ENCODE data around the gene CSRNP3. TPM values are rescaled to one million over a fixed set of nuclear protein-coding genes. Genes with fewer than 3 reads are reported as not detected.
A peak's percentile ranks its signal among the peaks of the same experiment; 100 is the strongest.

CSRNP3 gene
- total RNA-seq, 1 experiment from 2014 or later = 39.5 TPM

DNA sequence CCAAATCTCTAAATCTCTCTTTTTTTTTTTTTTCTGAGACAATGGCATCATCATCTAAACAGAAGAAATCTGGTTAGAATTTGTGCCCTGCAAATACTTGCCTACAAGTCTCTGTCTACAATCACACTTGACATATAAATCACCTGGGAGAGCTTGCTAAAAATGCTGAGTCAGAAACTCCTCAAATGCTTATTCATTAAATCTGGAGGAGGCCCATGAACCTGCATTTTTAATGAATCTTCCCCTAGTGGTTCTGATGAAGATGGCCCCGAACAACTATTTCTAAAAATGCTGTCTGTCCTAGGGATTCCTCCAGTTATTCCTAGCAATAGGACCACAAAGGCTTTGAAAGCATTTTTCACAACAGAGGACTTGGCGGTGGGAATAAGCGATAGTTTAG lies 1.6 kb upstream of the CSRNP3 start:
- POLR2A ChIA-PET (ENCODE audit: low non-redundant PET) = no interaction called here
- CTCF ChIA-PET = no interaction called here
- Histone ChIP-seq H3K4me3 (ENCODE audit: low read depth, low read length, poor library complexity, severe bottlenecking) (no peak overlapping the region), H3K27ac (ENCODE audit: low read depth, low read length, poor library complexity, severe bottlenecking) (peak overlapping the region; percentile 51), H3K9me3 (ENCODE audit: low read depth, low read length, poor library complexity, severe bottlenecking) (no peaks in the 10 kb centered on the region), H3K36me3 (ENCODE audit: insufficient read depth, low read length, poor library complexity, severe bottlenecking) (no peaks in the 10 kb centered on the region), H3K4me1 (ENCODE audit: insufficient read depth, low read length, poor library complexity, severe bottlenecking) (peaks cover 40% of the 10 kb centered on the region), H3K27me3 (replicated peaks; ENCODE audit: insufficient read depth, low read depth, low read length, poor library complexity) (no peaks in the 10 kb centered on the region)
- DNase-seq (ENCODE audit: low spot score) = peak; percentile 21
- no peak for TF ChIP-seq EZH2 (IDR thresholded peaks at IDR 0.05; ENCODE audit: borderline replicate concordance, low read depth, low read length, poor library complexity, severe bottlenecking)
- TF ChIP-seq, protein P1, sequence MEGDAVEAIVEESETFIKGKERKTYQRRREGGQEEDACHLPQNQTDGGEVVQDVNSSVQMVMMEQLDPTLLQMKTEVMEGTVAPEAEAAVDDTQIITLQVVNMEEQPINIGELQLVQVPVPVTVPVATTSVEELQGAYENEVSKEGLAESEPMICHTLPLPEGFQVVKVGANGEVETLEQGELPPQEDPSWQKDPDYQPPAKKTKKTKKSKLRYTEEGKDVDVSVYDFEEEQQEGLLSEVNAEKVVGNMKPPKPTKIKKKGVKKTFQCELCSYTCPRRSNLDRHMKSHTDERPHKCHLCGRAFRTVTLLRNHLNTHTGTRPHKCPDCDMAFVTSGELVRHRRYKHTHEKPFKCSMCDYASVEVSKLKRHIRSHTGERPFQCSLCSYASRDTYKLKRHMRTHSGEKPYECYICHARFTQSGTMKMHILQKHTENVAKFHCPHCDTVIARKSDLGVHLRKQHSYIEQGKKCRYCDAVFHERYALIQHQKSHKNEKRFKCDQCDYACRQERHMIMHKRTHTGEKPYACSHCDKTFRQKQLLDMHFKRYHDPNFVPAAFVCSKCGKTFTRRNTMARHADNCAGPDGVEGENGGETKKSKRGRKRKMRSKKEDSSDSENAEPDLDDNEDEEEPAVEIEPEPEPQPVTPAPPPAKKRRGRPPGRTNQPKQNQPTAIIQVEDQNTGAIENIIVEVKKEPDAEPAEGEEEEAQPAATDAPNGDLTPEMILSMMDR (conservative IDR thresholded peaks at IDR 0.05; ENCODE audit: low read depth, low read length) = no peak
- intact Hi-C loops (cut with micrococcal nuclease; ENCODE audit: unreplicated experiment) = loop anchor here (2.0 kb wide), 1 partner anchor 105 kb away; no protein-coding TSS in a partner anchor
- BruUV-seq (replicated peaks) = no TSS peak

DNA sequence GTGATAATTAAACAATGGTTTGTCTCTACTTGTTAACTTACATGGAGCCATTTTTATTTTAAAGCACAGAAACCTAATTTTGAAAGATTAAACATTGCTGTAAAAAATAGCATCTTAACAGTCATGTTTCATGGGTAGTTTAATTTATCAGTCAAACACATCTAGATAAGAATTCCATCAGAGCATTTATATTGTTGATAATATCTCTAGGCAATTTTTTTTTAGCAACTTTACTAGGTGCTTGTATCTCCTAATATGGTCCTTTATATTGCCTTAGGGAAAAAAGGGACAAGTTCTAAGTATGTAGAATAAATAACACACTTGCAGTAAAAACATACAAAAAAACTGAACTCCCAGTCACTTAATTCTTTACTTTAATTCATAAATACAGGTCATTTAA lies 863 bp downstream of the CSRNP3 start:
- Histone ChIP-seq H3K27ac (ENCODE audit: low read depth, low read length, poor library complexity, severe bottlenecking) (peak overlapping the region; percentile 50), H3K27me3 (replicated peaks; ENCODE audit: insufficient read depth, low read depth, low read length, poor library complexity) (no peaks in the 10 kb centered on the region), H3K4me3 (ENCODE audit: low read depth, low read length, poor library complexity, severe bottlenecking) (peak overlapping the region; percentile 59), H3K9me3 (ENCODE audit: low read depth, low read length, poor library complexity, severe bottlenecking) (no peaks in the 10 kb centered on the region), H3K4me1 (ENCODE audit: insufficient read depth, low read length, poor library complexity, severe bottlenecking) (peaks cover 51% of the 10 kb centered on the region), H3K36me3 (ENCODE audit: insufficient read depth, low read length, poor library complexity, severe bottlenecking) (no peaks in the 10 kb centered on the region)
- POLR2A ChIA-PET (ENCODE audit: low non-redundant PET) = no interaction called here
- BruUV-seq (replicated peaks) = no TSS peak
- CTCF ChIA-PET = no interaction called here
- intact Hi-C loops (cut with micrococcal nuclease; ENCODE audit: unreplicated experiment) = loop anchor here (5.0 kb wide), 1 partner anchor 68 kb away; no protein-coding TSS in a partner anchor
- TF ChIP-seq, protein P1 (conservative IDR thresholded peaks at IDR 0.05; ENCODE audit: low read depth, low read length) = no peak
- TF ChIP-seq EZH2 (IDR thresholded peaks at IDR 0.05; ENCODE audit: borderline replicate concordance, low read depth, low read length, poor library complexity, severe bottlenecking) = no peak
- DNase-seq (ENCODE audit: low spot score) = no peak

DNA sequence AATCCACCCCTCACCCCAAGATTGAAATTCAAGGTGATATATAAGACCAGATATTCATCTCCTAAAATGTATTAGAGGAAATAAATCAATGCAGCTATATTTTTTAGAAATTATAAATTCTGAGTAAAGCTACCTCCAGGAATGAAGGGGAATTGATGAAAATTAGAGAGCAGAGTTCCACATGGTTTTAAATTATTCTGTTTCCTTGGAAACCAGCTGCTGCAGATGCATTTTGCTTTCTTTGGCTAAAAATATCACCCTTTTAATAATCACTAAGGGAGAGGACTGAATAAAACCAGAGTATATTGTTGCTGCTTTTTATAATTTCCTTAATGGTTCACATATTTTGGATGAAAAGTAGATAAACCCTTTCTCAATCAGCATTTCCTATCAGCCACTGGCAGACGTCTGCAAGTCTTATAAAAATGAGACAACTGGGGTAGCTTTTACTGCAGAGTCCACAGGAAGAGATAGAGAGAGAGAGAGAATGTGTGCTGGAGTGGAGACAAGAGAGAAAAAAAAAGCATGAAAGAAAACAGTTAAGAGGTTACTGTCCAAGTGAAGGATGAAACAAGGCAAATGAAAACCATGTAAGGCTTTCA lies 2.0 kb downstream of the CSRNP3 start:
- BruUV-seq (replicated peaks) = no TSS peak
- POLR2A ChIA-PET (ENCODE audit: low non-redundant PET) = interaction anchor here (0.7 kb wide), 1 partner anchor 164 kb away, joined by 3 read pairs; no protein-coding TSS in a partner anchor

More for the DNA sequence above, 2.0 kb downstream of the CSRNP3 start:
- no peaks in the 10 kb centered on the region for H3K27me3 ChIP-seq (replicated peaks; ENCODE audit: insufficient read depth, low read depth, low read length, poor library complexity)
- H3K36me3 ChIP-seq (ENCODE audit: insufficient read depth, low read length, poor library complexity, severe bottlenecking) = no peaks in the 10 kb centered on the region
- TF ChIP-seq EZH2 (IDR thresholded peaks at IDR 0.05; ENCODE audit: borderline replicate concordance, low read depth, low read length, poor library complexity, severe bottlenecking) = no peak
- TF ChIP-seq, protein P1 (conservative IDR thresholded peaks at IDR 0.05; ENCODE audit: low read depth, low read length) = no peak
- CTCF ChIA-PET = no interaction called here
- peak overlapping the region; percentile 59 for H3K4me3 ChIP-seq (ENCODE audit: low read depth, low read length, poor library complexity, severe bottlenecking)
- no peaks in the 10 kb centered on the region for H3K9me3 ChIP-seq (ENCODE audit: low read depth, low read length, poor library complexity, severe bottlenecking)
- peaks cover 61% of the 10 kb centered on the region for H3K4me1 ChIP-seq (ENCODE audit: insufficient read depth, low read length, poor library complexity, severe bottlenecking)
- intact Hi-C loops (cut with micrococcal nuclease; ENCODE audit: unreplicated experiment) = loop anchor here (5.0 kb wide), 1 partner anchor 69 kb away; no protein-coding TSS in a partner anchor
- H3K27ac ChIP-seq (ENCODE audit: low read depth, low read length, poor library complexity, severe bottlenecking) = peak overlapping the region; percentile 45
- DNase-seq (ENCODE audit: low spot score) = peak; percentile 86
